Measurements from ENCODE around the gene HCAR3.
"Not testable (repeated sequence)": the region's sequence is repeated elsewhere in the genome, so short reads cannot be mapped to it uniquely, and the experiment has no call there.

The HCAR3 gene

DNA sequence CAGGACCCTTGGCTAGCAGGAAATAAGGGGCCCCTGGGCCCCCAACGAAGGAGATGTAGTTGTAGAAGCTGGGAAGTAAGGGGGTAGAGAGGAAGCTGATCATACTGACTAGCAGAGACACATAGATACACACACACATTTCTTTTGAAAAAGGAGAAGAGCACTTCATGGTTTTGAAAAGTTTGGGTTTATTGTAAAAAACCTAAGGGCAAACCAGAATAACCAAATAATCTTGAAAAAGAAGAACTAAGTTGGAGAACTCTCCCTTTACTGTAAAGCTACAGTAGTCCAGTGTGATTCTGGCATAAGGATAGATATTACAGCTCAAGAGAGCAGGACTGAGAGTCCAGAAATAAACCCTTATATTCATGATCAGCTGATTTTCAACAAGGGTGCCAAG lies 5.8 kb upstream of the HCAR3 start:
- DNase-seq (ENCODE audit: low spot score), result no peak

DNA sequence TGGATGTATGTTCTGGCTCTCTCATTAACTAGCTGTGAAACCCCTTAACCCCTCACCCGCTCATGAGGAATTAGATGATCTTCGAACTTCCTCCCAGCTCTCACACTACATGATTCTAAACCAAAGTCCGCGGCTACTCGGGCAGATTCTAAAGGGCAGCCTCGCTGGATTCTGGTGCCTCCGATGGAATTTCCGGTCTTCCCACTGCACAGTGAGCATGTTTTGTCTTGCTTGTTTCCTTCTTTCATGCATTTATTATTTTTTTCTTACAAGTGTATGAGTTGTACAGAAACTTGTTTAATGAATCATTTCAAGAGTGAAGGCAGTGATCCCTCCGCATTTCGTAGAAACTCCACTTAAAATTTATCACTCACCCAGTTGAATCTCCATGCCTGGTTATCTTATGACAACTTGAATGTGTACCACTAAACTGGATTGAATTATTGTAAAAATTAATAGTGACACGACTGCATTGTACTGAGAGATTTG lies 4.5 kb upstream of the HCAR3 start:
- peak; percentile 80 for DNase-seq (ENCODE audit: low spot score)

DNA sequence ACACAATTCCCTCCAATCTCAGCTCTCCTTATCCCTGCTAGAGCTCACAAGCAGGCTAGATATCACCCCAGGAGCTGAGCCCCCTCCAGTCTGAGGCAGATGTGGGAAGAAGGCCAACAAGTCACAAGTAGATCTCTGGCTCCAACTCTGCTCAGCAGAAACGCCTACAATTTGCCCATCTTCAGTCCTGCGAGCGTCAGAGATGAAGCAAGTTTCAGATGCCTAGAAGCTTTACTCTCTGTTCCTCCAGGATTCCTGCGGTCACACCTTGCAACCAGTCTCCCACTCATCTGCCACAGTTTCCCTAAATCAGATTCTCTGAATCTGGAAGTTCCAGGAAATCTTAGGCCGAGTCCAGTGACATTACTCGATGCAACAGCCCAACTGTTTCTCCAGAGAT lies 1.4 kb downstream of the HCAR3 start:
- DNase-seq (ENCODE audit: low spot score), result not testable (repeated sequence)

DNA sequence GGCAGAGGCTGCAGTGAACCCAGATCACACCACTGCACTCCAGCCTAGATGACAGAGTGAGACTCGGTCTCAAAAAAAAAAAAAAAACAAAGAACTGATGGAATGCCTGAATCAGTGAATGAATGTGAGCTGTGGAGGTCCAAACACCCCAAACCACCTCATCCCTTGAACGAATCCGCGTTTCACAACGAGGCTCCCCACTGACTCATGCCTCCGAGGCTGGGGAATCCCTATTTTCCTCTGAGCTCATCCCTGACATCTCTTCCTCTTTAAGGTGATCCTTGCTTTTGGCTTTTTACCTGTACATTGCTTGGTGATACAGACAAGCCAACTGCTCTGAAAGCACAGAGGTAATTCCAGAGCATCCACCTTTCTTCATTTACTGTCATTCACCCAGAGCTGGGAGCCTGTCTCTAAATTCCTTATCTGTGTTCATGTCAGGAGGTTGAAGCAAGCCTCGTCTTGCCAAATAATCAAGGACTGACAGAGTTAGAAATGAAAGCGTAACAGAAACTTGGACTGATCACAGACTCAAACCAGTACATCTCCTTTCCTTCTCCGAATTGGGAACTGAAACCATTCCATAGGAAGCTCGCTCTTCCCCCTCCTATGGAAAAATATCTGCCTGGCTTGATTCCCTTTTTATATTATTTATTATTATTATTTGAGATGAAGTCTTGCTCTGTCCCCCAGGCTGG lies 3.0 kb downstream of the HCAR3 start:
- not testable (repeated sequence) for DNase-seq (ENCODE audit: low spot score)

DNA sequence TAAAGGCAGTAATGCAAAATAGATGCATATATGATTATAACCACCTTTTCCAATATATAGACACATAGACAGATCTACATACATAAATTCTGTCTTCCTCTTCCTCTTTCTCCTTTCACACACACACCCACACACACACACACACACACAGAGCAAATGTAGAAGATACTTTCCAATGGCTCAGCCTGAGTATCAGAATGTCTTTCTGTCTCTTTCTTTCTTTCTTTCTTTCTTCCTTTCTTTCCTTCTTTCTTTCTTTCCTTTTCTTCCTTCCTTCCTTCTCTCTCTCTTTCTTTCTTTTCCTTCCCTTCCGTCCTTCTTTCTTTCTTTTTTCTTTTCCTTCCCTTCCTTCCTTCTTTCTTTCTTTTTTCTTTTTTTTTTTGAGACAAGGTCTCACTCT lies 5.3 kb downstream of the HCAR3 start:
- DNase-seq (ENCODE audit: low spot score), result not testable (repeated sequence)

DNA sequence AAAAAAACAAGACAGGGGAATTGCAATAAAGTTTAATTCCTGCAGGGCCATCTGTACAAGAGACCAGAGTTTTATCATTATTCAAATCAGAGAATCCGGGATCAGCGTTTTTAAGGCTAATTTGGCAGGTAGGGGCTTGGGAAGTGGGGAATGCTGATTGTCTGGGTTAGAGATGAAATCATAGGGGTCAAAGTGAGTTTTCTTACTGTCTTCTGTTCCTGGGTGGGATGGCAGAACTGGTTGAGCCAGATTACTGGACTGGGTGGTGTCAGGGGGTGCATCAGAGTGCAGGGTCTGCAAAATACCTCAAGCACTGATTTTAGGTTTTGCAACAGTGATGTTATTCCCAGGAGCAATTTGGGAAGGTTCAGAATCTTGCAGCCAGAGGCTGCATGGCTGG lies 6.3 kb downstream of the HCAR3 start:
- DNase-seq (ENCODE audit: low spot score), result not testable (repeated sequence)

DNA sequence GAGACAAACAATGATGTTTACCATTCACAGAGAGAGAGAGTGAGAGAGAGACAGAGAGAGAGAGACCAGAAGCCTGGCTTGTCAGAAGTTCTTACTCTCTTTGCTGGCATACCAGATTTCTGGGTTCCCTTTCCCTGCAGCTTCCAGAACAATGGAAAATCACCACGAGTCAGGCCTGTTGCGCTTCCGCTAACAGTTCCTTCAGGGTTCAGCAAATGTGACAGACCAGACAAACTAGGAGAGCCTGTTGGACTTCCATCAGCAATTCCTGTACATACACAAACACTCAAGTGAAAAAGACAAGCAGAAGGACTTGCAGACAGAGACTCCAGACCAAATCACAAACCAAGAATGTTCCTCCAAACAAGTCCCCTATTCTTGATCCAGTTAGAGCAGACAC lies 7.3 kb downstream of the HCAR3 start:
- DNase-seq (ENCODE audit: low spot score), result not testable (repeated sequence)

DNA sequence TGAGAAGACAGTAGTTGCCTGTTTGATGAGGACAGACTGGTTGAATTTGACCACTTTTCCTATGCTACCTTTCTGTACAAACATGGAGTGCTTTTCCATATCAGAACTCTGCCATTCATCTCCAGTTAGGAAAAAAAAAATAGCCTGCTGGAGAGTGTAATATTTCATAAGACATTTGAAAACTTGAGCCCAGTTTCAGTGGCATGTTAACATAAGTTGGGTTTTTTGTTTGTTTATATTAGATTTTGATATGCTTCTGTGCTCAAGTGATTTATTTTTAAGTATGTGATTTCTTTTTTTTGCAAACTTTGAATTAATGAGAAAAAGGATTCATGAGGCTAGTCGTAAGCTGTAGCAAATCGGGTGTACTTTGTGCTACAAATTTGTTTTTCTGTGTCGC lies 12.8 kb downstream of the HCAR3 start:
- DNase-seq (ENCODE audit: low spot score), result not testable (repeated sequence)

DNA sequence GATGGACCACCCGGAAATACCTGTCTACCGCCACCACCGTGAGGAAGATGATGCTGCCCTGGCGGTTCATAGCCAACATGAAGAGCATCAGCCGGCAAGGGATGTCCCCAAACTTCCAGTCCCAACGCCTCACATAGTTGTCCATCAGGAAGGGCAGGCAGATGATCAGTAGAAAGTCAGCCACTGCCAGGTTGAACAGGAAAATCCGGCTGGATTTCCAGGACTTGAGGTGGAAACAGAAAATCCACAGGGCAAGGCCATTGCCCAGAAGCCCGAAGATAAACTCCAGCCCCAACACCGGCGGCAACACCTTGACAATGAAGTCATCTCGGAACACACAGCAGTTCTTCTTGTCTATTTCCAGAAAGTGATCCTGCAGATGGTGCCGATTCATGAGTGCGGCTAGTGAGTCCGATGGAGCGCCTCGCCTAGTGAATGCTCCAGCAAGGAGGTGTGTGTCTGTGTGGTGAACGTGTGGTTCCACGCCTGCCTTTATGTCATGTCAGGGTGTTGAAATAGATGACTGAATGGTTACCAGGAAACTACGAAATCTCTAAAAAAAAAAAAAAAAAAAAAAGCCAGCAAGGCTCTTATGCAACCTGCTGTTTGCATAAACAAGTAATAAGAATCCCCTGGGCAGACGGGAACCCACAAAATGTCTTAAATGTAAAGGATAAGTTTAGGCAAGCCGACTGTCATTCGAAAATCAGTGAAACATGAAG lies 13.6 kb downstream of the HCAR3 start, which contains the start of gene HCAR2:
HCAR2 (minus strand) TSS at position 468 of the 722 bp plus-strand sequence; CDS start at position 394, 74 bp downstream.
- not testable (repeated sequence) for DNase-seq (ENCODE audit: low spot score)

DNA sequence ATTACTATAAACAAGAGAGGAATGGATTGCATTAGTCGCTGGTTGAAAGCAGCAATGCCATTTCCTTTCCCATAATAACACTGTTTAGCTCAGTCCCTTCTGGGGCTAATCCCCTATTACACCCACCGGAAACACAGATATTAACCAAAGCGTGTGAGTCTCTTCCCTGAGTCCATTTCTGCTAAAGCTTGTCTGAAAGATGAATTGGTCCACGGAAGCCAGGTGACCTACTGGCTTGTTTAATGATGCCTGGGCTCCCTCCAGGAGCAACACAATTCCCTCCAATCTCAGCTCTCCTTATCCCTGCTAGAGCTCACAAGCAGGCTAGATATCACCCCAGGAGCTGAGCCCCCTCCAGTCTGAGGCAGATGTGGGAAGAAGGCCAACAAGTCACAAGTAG lies 15.1 kb downstream of the HCAR3 start:
- DNase-seq (ENCODE audit: low spot score), result not testable (repeated sequence)

DNA sequence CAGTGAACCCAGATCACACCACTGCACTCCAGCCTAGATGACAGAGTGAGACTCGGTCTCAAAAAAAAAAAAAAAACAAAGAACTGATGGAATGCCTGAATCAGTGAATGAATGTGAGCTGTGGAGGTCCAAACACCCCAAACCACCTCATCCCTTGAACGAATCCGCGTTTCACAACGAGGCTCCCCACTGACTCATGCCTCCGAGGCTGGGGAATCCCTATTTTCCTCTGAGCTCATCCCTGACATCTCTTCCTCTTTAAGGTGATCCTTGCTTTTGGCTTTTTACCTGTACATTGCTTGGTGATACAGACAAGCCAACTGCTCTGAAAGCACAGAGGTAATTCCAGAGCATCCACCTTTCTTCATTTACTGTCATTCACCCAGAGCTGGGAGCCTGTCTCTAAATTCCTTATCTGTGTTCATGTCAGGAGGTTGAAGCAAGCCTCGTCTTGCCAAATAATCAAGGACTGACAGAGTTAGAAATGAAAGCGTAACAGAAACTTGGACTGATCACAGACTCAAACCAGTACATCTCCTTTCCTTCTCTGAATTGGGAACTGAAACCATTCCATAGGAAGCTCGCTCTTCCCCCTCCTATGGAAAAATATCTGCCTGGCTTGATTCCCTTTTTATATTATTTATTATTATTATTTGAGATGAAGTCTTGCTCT lies 16.4 kb downstream of the HCAR3 start:
- not testable (repeated sequence) for DNase-seq (ENCODE audit: low spot score)

DNA sequence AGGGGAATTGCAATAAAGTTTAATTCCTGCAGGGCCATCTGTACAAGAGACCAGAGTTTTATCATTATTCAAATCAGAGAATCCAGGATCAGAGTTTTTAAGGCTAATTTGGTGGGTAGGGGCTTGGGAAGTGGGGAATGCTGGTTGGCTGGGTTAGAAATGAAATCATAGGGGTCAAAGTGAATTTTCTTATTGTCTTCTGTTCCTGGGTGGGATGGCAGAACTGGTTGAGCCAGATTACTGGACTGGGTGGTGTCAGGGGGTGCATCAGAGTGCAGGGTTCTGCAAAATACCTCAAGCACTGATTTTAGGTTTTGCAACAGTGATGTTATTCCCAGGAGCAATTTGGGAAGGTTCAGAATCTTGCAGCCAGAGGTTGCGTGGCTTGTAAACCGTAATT lies 19.7 kb downstream of the HCAR3 start:
- DNase-seq (ENCODE audit: low spot score), result not testable (repeated sequence)

DNA sequence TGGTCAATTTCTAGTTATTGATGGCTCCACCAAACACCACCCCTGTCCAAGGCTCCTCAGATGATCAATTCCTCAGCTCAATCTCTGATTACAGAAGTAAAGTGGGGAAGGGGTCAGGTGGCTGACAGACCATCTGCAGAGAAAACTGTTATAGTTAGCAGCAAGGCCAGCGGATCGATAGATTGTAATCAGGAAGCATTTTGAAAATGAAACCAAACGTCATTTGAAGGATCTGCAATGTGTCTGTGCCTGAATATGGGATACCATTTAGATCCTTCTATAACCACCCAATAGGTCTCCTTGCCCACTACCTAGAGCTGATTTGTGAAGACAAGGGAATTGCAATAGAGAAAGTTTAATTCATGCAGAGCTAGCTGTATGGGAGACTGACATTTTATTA lies 25.0 kb downstream of the HCAR3 start:
- DNase-seq (ENCODE audit: low spot score), result no peak

DNA sequence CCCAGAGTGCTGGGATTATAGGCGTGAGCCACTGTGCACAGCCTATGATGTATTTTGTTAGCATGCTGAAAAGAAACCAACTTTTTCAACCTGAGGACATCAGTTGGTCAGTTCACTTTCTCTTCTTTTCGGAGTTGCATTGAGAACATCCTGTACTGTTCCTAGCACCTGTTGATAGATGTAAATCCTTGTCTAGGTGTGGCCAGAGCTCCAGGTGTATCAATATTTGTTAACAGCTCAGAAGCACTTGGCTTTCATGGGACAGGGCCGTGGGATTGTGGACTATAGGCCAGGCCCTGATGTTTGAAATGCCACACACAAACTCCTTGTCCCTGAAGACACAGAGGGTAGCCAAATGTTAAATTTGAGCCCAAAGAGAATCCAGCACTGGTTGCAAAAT lies 28.3 kb downstream of the HCAR3 start:
- no peak for DNase-seq (ENCODE audit: low spot score)

DNA sequence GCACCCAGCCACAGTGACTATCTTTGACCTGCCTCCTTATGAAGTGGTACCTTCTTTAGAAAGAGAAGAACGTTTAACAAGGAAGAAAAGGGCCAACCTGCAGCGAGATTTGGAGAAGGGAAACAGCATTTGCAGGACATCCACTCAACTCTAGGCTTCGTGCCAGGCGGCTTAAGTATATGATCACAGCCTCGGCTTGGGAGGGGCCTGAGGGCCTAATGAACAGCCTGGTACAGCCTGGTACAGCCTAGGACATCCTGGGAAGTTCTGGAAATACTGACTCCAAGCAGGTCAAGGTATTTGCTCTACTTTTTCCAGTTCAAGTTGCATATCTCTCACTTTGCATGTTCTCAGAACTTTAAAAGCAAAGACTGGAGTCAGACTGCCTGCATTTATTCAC lies 29.5 kb downstream of the HCAR3 start:
- no peak for DNase-seq (ENCODE audit: low spot score)

DNA sequence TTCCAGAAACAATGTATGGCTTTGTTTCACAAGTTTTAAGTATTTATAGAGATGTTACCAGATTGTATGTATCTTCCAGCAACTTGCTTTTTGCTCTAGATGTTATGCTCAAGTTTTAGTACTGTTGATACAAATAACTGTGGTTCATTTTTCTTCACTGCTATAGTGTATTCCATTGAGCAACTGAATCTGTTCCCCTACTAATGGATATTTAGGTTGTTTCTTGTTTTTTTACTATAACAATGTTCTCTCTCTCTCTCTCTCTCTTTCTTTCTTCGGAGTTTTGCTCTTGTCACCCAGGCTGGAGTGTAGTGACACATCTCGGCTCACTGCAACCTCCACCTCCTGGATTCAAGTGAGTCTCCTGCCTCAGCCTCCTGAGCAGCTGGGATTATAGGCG lies 30.1 kb downstream of the HCAR3 start:
- DNase-seq (ENCODE audit: low spot score), result no peak

DNA sequence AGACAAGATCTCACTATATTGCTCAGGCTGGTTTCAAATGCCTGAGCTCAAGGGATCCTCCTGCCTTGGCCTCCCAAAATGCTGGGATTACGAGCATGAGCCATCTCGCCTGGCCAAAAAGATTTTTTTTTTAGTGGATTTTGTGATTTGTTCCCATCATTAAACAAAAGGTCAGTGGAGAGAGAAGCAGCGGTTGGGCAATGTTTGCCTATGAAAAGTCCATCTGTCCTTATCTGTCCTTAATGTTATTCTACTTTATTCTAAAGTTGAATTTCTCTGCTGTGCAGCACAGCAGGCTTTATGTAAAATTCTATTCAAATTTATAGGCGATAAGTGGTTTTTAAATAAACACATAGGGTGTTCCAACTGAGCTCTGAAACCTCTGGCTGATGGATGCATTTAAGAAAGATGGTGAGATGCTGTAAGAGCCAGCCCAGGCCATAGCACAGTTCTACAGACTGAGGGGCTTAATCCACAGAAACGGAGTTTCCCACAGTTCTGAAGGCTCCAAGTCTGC lies 32.3 kb downstream of the HCAR3 start:
- DNase-seq (ENCODE audit: low spot score), result no peak

DNA sequence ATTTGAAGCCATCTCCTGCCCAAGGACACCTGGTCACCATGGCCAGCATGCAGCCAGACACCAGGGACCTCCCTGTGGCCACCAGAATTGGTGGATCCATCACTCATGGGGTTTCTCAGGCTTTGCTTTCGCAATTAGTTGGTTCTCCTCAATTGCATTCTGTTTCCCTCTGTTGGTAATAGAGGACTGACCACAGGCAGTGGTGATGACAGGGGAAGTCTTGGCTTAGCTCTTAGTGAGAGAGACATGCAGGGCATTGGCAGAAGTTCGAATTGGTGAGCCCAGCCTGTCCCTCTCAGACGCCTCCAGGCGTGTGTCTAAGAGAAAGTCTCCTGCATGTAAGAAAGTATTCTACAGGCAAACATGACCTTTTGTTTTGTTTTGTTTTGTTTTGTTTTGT lies 34.8 kb downstream of the HCAR3 start:
- no peak for DNase-seq (ENCODE audit: low spot score)

DNA sequence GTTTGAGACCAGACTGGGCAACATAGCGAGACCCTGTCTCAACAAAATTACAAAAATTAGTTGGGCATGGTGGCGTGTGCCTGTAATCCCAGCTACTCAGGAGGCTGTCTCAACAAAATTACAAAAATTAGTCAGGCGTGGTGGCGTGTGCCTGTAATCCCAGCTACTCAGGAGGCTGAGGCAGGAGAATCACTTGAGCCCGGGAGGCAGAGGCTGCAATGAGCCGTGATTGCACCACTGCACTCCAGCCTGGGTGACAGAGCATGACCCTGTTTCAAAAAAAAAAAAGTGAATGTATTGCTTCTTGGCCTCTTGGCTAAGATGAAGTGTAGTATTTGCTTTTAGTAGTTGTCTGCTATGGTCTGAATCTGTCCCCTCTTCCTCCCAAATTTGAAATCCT lies 35.6 kb downstream of the HCAR3 start:
- DNase-seq (ENCODE audit: low spot score), result not testable (repeated sequence)

DNA sequence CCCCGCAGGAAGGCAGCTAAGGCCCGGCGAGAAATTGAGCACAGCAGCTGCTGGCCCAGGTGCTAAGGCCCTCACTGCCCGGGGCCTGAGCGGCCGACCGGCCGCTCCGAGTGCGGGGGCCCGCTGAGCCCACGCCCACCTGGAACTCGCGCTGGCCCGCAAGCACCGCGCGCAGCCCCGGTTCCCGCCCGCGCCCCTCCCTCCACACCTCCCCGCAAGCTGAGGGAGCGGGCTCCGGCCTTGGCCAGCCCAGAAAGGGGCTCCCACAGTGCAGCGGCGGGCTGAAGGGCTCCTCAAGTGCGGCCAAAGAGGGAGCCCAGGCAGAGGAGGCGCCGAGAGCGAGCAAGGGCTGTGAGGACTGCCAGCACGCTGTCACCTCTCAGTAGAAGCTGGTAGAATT lies 39.8 kb downstream of the HCAR3 start:
- not testable (repeated sequence) for DNase-seq (ENCODE audit: low spot score)

DNA sequence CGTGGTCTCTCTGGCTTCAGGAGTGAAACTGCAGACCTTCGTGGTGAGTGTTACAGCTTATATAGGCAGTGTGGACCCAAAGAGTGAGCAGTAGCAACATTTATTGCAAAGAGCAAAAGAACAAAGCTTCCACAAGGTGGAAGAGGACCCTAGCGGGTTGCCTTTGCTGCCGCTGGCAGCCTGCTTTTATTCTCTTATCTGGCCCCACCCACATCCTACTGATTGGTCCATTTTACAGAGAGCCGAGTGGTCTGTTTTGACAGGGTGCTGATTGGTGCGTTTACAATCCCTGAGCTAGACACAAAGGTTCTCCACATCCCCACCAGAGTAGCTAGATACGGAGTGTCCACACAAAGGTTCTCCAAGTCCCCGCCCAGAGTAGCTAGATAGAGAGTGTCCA lies 40.6 kb downstream of the HCAR3 start:
- DNase-seq (ENCODE audit: low spot score), result not testable (repeated sequence)

DNA sequence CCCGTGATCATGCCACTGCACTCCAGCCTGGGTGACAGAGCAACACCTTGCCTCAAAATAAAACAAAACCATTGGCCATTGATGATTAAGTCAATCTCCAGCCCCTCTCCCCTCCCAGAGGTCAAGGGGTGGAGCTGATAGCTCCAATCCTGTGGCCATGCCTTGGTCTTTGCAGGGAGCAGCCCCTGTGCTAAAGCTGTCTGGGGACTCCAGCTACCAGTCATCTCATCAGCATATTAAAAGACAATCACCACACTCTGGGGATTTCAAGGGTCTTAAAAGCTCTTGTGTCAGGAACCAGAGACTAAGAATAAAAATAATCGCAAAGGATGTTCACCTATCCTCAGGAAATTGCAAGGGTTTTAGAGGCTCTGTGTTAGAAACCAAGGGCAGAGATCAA lies 44.1 kb downstream of the HCAR3 start:
- DNase-seq (ENCODE audit: low spot score), result no peak
